Right cardiac atrium (tissue), 5 donors: ENCODE data around the gene SCGN. TPM values are rescaled to one million over a fixed set of nuclear protein-coding genes. Genes with fewer than 3 reads are reported as not detected.

ENCODE experiments used
- ATAC-seq, 2 donors: fragments of 200-7000 bp; cut with Tn5 transposase; one replicate each; pipeline versions ENCODE4 v1.8.0 to v1.9.1; 2020; ENCODE audit warnings: moderate library complexity in 2 of 2, mild to moderate bottlenecking in 1 of 2
- DNase-seq, 3 donors: peaks; one replicate each; pipeline ENCODE4 v3.0.0-alpha.2; 2020
- H3K27ac ChIP-seq: one replicate; pipeline ENCODE4 v1.5.1; 2013; ENCODE audit warnings: mild to moderate bottlenecking, low read length, control low read depth, moderate library complexity
- H3K27me3 ChIP-seq: one replicate; pipeline ENCODE4 v1.6.1; 2013; ENCODE audit not compliant: control insufficient read depth, insufficient read depth
- H3K4me1 ChIP-seq: one replicate; pipeline ENCODE4 v1.6.1; 2013; ENCODE audit warnings: low read length; ENCODE audit not compliant: control insufficient read depth, insufficient read depth
- H3K4me3 ChIP-seq: one replicate; pipeline ENCODE4 v1.5.1; 2013; ENCODE audit warnings: low read length, control low read depth
- H3K9me3 ChIP-seq: one replicate; pipeline ENCODE4 v1.6.1; 2013; ENCODE audit warnings: low read length; ENCODE audit not compliant: control insufficient read depth
- WGBS: extraction: QIAGEN DNeasy Blood & Tissue Kit; methylation state at CpG from one replicate; pipeline ENCODE4 v1.1.7; 2013; 5-methylcytosine and 5-hydroxymethylcytosine counted together
- intact Hi-C, 4 donors: fragments of 100-400 bp; cut with DNase I; formaldehyde crosslinking; loops; one replicate each; pipeline versions ENCODE4 v1.11.0 to v1.14.0; 2022 to 2023
- polyA plus RNA-seq: library from polyadenylated mRNA; stranded (reverse); fragments of 200-250 nt; gene quantifications from one replicate; pipeline ENCODE4 v1.2.3, GENCODE V29; 2013
- total RNA-seq, 4 donors: library from RNA; stranded (reverse); fragmentation: NEBNext Ultra II Directional; extraction: Animal tissue kit (Norgen Biotek cat#: 25700); gene quantifications; one replicate each; pipeline ENCODE4 v1.2.1, GENCODE V29; 2021
- donor health status: healthy with polysubstance abuse.
- donor health status: DM: no; HTN: yes; CAD: no.
- donor health status: DM: no; HTN: no; CAD: no.
- donor health status: DM: no; HTN: yes; CAD: no; lungs with severe emphysema.
- donor health status: DM: yes; HTN: yes; CAD: no.

SCGN gene
- total and polyA plus RNA-seq, 5 donors, result 3.2 to 8.9 (median 4.9) TPM

GRCh38 chr6:25620391-25620790, 31.6 kb upstream of the SCGN start:
- Histone ChIP-seq H3K27ac (no peak overlapping the region), H3K27me3 (no peaks in the 10 kb centered on the region), H3K9me3 (no peaks in the 10 kb centered on the region), H3K4me3 (no peak overlapping the region), H3K4me1 (no peaks in the 10 kb centered on the region)
- intact Hi-C loops, result no loop called here
- WGBS, result 71% methylated on average over 2 of the region's 2 CpGs
- DNase-seq (no peak), ATAC-seq (no peak)

- H3K27ac ChIP-seq, result no peak overlapping the region
- no peaks in the 10 kb centered on the region for H3K27me3 ChIP-seq
- H3K4me1 ChIP-seq, result no peaks in the 10 kb centered on the region
- intact Hi-C loops, result no loop called here
- ATAC-seq, result no peak
- DNase-seq, result no peak
- H3K4me3 ChIP-seq, result no peak overlapping the region
- WGBS, result 40% methylated on average over 1 of the region's 1 CpG
- H3K9me3 ChIP-seq, result no peaks in the 10 kb centered on the region
Measured at GRCh38 chr6:25623065-25623464, 28.9 kb upstream of the SCGN start.

GRCh38 chr6:25623879-25624278, 28.1 kb upstream of the SCGN start:
- Histone ChIP-seq H3K4me1 (no peaks in the 10 kb centered on the region), H3K27ac (no peak overlapping the region), H3K4me3 (no peak overlapping the region), H3K9me3 (no peaks in the 10 kb centered on the region), H3K27me3 (no peaks in the 10 kb centered on the region)
- WGBS, result 59% methylated on average over 1 of the region's 1 CpG
- intact Hi-C loops, result no loop called here
- DNase-seq (no peak), ATAC-seq (no peak)

- H3K27ac ChIP-seq, result no peak overlapping the region
- intact Hi-C loops, result no loop called here
- no peaks in the 10 kb centered on the region for H3K9me3 ChIP-seq
- ATAC-seq, result no peak
- no peaks in the 10 kb centered on the region for H3K27me3 ChIP-seq
- H3K4me1 ChIP-seq, result no peaks in the 10 kb centered on the region
- DNase-seq, result no peak
- WGBS, result 76% methylated on average over 3 of the region's 3 CpGs
- H3K4me3 ChIP-seq, result no peak overlapping the region
Measured at GRCh38 chr6:25627001-25627400, 25.0 kb upstream of the SCGN start.

GRCh38 chr6:25628471-25629197, 23.4 kb upstream of the SCGN start:
- WGBS, result 81% methylated on average over 4 of the region's 4 CpGs
- intact Hi-C loops, result no loop called here
- no peaks in the 10 kb centered on the region for H3K27me3 ChIP-seq
- no peaks in the 10 kb centered on the region for H3K9me3 ChIP-seq
- no peaks in the 10 kb centered on the region for H3K4me1 ChIP-seq
- DNase-seq, result no peak
- H3K27ac ChIP-seq, result no peak overlapping the region
- ATAC-seq, result no peak
- H3K4me3 ChIP-seq, result no peak overlapping the region

- intact Hi-C loops, result no loop called here
- Histone ChIP-seq H3K4me3 (no peak overlapping the region), H3K27ac (no peak overlapping the region), H3K27me3 (peaks cover 1% of the 10 kb centered on the region), H3K4me1 (no peaks in the 10 kb centered on the region), H3K9me3 (no peaks in the 10 kb centered on the region)
- no peak for ATAC-seq
- 33% methylated on average over 4 of the region's 4 CpGs for WGBS
- DNase-seq, result no peak
Measured at GRCh38 chr6:25629198-25629576, 22.8 kb upstream of the SCGN start.

GRCh38 chr6:25630508-25631278, 21.3 kb upstream of the SCGN start:
- WGBS, result 52% methylated on average over 4 of the region's 4 CpGs
- Histone ChIP-seq H3K27me3 (peaks cover 2% of the 10 kb centered on the region), H3K27ac (no peak overlapping the region), H3K4me1 (no peaks in the 10 kb centered on the region), H3K9me3 (no peaks in the 10 kb centered on the region), H3K4me3 (no peak overlapping the region)
- DNase-seq, result no peak
- ATAC-seq, result no peak
- intact Hi-C loops, result no loop called here

GRCh38 chr6:25635886-25636317, 16.1 kb upstream of the SCGN start:
- Histone ChIP-seq H3K9me3 (no peaks in the 10 kb centered on the region), H3K27me3 (peaks cover 2% of the 10 kb centered on the region), H3K27ac (no peak overlapping the region), H3K4me3 (no peak overlapping the region), H3K4me1 (no peaks in the 10 kb centered on the region)
- 87% methylated on average over 2 of the region's 2 CpGs for WGBS
- intact Hi-C loops, result no loop called here
- DNase-seq (no peak), ATAC-seq (no peak)

GRCh38 chr6:25637211-25637610, 14.8 kb upstream of the SCGN start:
- no peak for DNase-seq

GRCh38 chr6:25637960-25638434, 14.0 kb upstream of the SCGN start:
- Histone ChIP-seq H3K4me3 (no peak overlapping the region), H3K27ac (no peak overlapping the region), H3K27me3 (peaks cover 2% of the 10 kb centered on the region), H3K9me3 (no peaks in the 10 kb centered on the region), H3K4me1 (no peaks in the 10 kb centered on the region)
- intact Hi-C loops, result no loop called here
- ATAC-seq, result no peak
- 60% methylated on average over 4 of the region's 4 CpGs for WGBS
- no peak for DNase-seq

More at GRCh38 chr6:25637211-25637610, 14.8 kb upstream of the SCGN start:
- Histone ChIP-seq H3K9me3 (no peaks in the 10 kb centered on the region), H3K4me3 (no peak overlapping the region), H3K27me3 (peaks cover 2% of the 10 kb centered on the region), H3K27ac (no peak overlapping the region), H3K4me1 (no peaks in the 10 kb centered on the region)
- ATAC-seq, result no peak
- intact Hi-C loops, result no loop called here
- WGBS, result 69% methylated on average over 1 of the region's 1 CpG

- H3K4me3 ChIP-seq, result no peak overlapping the region
- WGBS, result 80% methylated on average over 4 of the region's 4 CpGs
- intact Hi-C loops, result no loop called here
- no peaks in the 10 kb centered on the region for H3K27me3 ChIP-seq
- ATAC-seq (no peak), DNase-seq (no peak)
- H3K4me1 ChIP-seq, result no peaks in the 10 kb centered on the region
- no peaks in the 10 kb centered on the region for H3K9me3 ChIP-seq
- no peak overlapping the region for H3K27ac ChIP-seq
Measured at GRCh38 chr6:25639653-25640052, 12.4 kb upstream of the SCGN start.
